Esophagus muscularis mucosa (tissue), 4 donors: Measurements from ENCODE around the gene GPC6. TPM values are rescaled to one million over a fixed set of nuclear protein-coding genes. Genes with fewer than 3 reads are reported as not detected.

Experiments used
- DNase-seq: peaks from one replicate; pipeline ENCODE4 v3.0.0-alpha.2; 2017; ENCODE audit errors: extremely low spot score
- H3K27ac ChIP-seq, 4 donors: fragments of 200-600 bp; sonication (generic); replicated peaks in 1 of 4; 1 replicate in 3 of 4; 2 replicates in 1 of 4; pipeline ENCODE4 v1.5.1; 2016 to 2019; ENCODE audit warnings: mild to moderate bottlenecking in 1 of 4
- H3K27me3 ChIP-seq, 4 donors: fragments of 200-600 bp; sonication (generic); one replicate each; pipeline versions ENCODE4 v1.5.1 to v1.6.0; 2016 to 2019
- H3K36me3 ChIP-seq, 4 donors: fragments of 200-600 bp; sonication (generic); one replicate each; pipeline ENCODE4 v1.5.1; 2016 to 2019
- H3K4me1 ChIP-seq, 4 donors: fragments of 200-600 bp; sonication (generic); one replicate each; pipeline ENCODE4 v1.5.1; 2016 to 2019
- H3K4me3 ChIP-seq, 4 donors: fragments of 200-600 bp; sonication (generic); 1 replicate in 2 of 4; 2 replicates in 2 of 4; pipeline ENCODE4 v1.5.1; 2016 to 2019; ENCODE audit warnings: mild to moderate bottlenecking in 4 of 4, moderate library complexity in 1 of 4
- H3K9me3 ChIP-seq, 4 donors: fragments of 200-600 bp; sonication (generic); 1 replicate in 3 of 4; 2 replicates in 1 of 4; pipeline ENCODE4 v1.5.1; 2016 to 2019
- EP300 ChIP-seq: sonication (generic); formaldehyde crosslinking; IDR thresholded peaks from one replicate; pipeline ENCODE4 v1.6.1; 2017; ENCODE audit warnings: antibody characterized with exemption
- POLR2A ChIP-seq: fragments of 450-650 bp; IDR thresholded peaks from one replicate; pipeline ENCODE4 v1.6.1; 2017; ENCODE audit warnings: antibody characterized with exemption, moderate library complexity, mild to moderate bottlenecking, low read depth
- POLR2AphosphoS5 ChIP-seq, 2 donors: sonication (generic); formaldehyde crosslinking; IDR thresholded peaks; one replicate each; pipeline ENCODE4 v1.6.1; 2017; ENCODE audit warnings: antibody characterized with exemption in 2 of 2
- WGBS: methylation state at CpG from one replicate; pipeline ENCODE4 v1.1.5; 2018; 5-methylcytosine and 5-hydroxymethylcytosine counted together
- intact Hi-C: fragments of 100-400 bp; cut with DNase I; formaldehyde crosslinking; loops from one replicate; pipeline ENCODE4 v1.15.1; 2023
- total RNA-seq, 4 donors: library from RNA; depleted of rRNA; stranded (reverse); fragments of >200 nt; gene quantifications; one replicate each; pipeline versions ENCODE4 v1.1.0 to v1.2.1, GENCODE V29; 2016
- TF ChIP-seq, protein P1 (sequence below), 3 experiments: fragments of 200-600 bp in 2 of 3; fragments of 450-650 bp in 1 of 3; sonication (generic) in 2 of 3; IDR thresholded peaks; one replicate each; pipeline ENCODE4 v1.5.1; 2017 to 2019; ENCODE audit warnings: antibody characterized with exemption in 3 of 3, mild to moderate bottlenecking in 2 of 3, moderate library complexity in 1 of 3

GPC6 gene
- total RNA-seq, 4 donors from 2014 or later: 6.5 to 17.2 (median 13.5) TPM

DNA sequence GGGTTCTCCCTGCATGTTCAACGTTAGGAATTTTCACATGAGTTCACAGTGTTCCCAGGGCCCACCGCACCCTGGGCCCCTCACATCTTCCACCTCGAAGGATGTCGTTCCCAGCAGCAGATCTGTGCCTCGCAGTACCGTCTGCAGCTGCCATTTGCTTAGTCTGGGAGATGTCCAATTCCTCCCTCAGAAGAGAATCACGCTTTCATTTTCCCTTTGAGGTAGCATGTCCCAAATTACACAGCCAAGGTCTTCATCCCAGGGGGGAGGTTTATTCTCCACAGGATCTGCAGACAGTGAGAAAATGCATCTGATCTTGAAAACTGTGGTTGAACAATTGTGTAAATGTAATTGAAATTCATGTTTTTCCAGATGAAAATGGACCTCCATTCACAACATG is 1102.7 kb downstream of the GPC6 start:
- 61% methylated on average over 7 of the region's 7 CpGs for WGBS
- peaks cover 7 to 38% (median 30%) of the 10 kb centered on the region in 4 donors for H3K4me1 ChIP-seq
- intact Hi-C loops: no loop called here

DNA sequence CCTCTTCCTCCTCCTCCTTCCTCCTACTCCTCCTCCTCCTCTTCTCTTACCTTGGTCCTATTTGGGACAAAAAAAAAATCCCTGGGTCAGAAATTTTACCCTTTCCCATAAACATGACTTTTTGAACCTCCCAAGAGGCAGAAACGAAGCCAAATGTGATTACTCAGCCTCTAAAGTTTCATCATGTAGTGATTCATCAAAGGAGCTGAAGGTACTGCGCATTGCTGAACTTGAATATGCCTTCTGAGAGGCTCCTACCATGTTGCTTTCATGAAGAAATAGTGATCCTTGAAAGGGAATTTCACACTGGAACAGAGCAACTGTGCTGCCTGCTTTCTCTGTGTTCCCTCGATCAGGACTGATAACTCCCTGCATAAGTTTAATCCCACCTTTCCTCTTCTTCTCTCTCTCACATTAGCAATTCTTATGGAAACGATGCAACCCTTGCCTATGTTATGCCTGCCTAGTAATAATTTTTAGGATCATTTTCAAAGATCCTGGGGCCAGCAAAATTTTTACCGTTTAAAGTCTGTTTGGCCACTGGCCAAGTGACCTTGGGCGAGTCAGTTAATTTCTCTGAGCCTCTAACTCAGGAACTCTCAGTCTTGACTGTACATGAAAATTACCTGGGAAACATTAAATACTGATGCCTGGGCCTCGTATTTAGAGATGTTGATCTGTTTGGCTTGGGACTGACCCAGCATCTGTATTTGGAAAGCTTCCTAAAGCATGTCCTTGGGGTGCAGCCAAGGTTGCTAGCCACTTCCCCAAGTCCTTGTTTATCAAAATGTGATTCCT is 1103.3 kb downstream of the GPC6 start:
- Histone ChIP-seq H3K9me3 (no peaks in the 10 kb centered on the region), H3K27me3 (no peaks in the 10 kb centered on the region), H3K27ac (peak overlapping the region; percentile 8 to 70 (median 30)), H3K4me3 (peak overlapping the region in 2 of 4 donors; percentile 14 to 18), H3K4me1 (peaks cover 7 to 38% (median 30%) of the 10 kb centered on the region in 4 donors), H3K36me3 (no peaks in the 10 kb centered on the region)
- peak; percentile 82 for DNase-seq
- WGBS: 46% methylated on average over 7 of the region's 7 CpGs
- intact Hi-C loops: no loop called here
- TF ChIP-seq POLR2A: no peak
- TF ChIP-seq EP300: no peak
- TF ChIP-seq, protein P1, sequence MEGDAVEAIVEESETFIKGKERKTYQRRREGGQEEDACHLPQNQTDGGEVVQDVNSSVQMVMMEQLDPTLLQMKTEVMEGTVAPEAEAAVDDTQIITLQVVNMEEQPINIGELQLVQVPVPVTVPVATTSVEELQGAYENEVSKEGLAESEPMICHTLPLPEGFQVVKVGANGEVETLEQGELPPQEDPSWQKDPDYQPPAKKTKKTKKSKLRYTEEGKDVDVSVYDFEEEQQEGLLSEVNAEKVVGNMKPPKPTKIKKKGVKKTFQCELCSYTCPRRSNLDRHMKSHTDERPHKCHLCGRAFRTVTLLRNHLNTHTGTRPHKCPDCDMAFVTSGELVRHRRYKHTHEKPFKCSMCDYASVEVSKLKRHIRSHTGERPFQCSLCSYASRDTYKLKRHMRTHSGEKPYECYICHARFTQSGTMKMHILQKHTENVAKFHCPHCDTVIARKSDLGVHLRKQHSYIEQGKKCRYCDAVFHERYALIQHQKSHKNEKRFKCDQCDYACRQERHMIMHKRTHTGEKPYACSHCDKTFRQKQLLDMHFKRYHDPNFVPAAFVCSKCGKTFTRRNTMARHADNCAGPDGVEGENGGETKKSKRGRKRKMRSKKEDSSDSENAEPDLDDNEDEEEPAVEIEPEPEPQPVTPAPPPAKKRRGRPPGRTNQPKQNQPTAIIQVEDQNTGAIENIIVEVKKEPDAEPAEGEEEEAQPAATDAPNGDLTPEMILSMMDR (IDR thresholded peaks at IDR 0.05): no peak
- peak in 1 of 2 donors; percentile 45 for TF ChIP-seq POLR2AphosphoS5 (IDR thresholded peaks at IDR 0.05)

More for the DNA sequence above, 1102.7 kb downstream of the GPC6 start:
- peak; percentile 53 for DNase-seq
- Histone ChIP-seq H3K9me3 (no peaks in the 10 kb centered on the region), H3K27ac (peak overlapping the region; percentile 8 to 70 (median 30)), H3K36me3 (no peaks in the 10 kb centered on the region), H3K27me3 (no peaks in the 10 kb centered on the region), H3K4me3 (peak overlapping the region in 3 of 4 donors; percentile 14 to 21 (median 18))
- TF ChIP-seq EP300 (no peak), POLR2A (no peak), POLR2AphosphoS5 (IDR thresholded peaks at IDR 0.05) (no peak)
- TF ChIP-seq, protein P1 (IDR thresholded peaks at IDR 0.05): no peak

DNA sequence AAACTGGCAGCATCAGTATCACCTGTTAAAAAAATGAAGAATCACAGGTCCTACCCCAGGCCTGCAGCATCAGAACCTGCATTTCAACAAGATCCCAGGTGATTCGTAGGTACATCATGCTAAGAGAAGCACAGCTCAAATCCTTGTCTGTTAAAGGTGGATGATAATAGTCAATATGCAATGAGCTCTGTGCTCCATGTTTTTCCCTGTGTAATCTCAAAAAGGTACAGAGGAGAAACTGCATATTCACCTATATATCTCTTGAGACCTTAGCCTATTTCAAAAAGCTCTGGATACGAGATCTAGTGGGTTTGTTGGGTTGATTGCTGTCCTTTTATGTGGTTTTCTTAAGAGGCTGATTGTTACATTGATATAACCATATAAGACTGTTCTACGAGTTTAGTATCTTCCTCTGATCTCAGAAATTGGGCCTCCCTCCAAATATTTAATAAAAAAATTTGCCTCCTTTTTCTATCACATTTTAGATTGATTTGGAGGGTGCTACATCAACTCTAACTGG is 1104.0 kb downstream of the GPC6 start:
- TF ChIP-seq POLR2A: no peak
- TF ChIP-seq, protein P1 (IDR thresholded peaks at IDR 0.05): no peak
- TF ChIP-seq POLR2AphosphoS5 (IDR thresholded peaks at IDR 0.05): no peak
- no peak for TF ChIP-seq EP300
- Histone ChIP-seq H3K4me3 (no peak overlapping the region), H3K36me3 (no peaks in the 10 kb centered on the region), H3K9me3 (no peaks in the 10 kb centered on the region), H3K27ac (peak overlapping the region in 2 of 4 donors; percentile 19 to 70), H3K4me1 (peaks cover 7 to 38% (median 30%) of the 10 kb centered on the region in 4 donors), H3K27me3 (no peaks in the 10 kb centered on the region)
- DNase-seq: no peak
- intact Hi-C loops: no loop called here
- WGBS: 91% methylated on average over 3 of the region's 3 CpGs

DNA sequence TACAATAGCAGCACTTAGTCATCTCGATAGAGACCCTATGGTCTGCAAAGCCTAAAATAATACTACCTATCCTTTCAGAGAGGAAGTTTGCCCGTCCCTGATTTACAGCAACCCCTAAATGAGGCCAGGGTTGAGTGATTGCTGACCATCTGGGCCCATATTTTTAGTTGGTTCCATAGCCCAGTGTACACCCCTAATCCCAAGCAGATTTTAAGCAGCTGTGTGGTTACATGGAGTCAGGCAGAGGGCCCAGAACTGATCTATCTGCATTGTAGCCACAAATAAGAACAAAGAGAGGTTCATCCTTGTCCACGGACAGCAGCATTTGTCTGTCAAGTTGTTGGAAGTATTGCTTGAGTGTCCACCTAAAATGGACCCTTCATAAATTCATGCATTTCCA is 1104.7 kb downstream of the GPC6 start:
- H3K36me3 ChIP-seq: no peaks in the 10 kb centered on the region
- WGBS: 78% methylated on average over 3 of the region's 3 CpGs
- H3K27me3 ChIP-seq: no peaks in the 10 kb centered on the region
- H3K4me3 ChIP-seq: no peak overlapping the region
- TF ChIP-seq POLR2AphosphoS5 (IDR thresholded peaks at IDR 0.05) (no peak), POLR2A (no peak), EP300 (no peak)
- TF ChIP-seq, protein P1 (IDR thresholded peaks at IDR 0.05): no peak
- intact Hi-C loops: no loop called here
- H3K27ac ChIP-seq: no peak overlapping the region
- peaks cover 7 to 38% (median 30%) of the 10 kb centered on the region in 4 donors for H3K4me1 ChIP-seq
- DNase-seq: no peak
- no peaks in the 10 kb centered on the region for H3K9me3 ChIP-seq
